Karpas-422 (cell line): Measurements from ENCODE around the gene ZSCAN25. TPM values are rescaled to one million over a fixed set of nuclear protein-coding genes. Genes with fewer than 3 reads are reported as not detected.
"Not testable (repeated sequence)": the region's sequence is repeated elsewhere in the genome, so short reads cannot be mapped to it uniquely, and the experiment has no call there.

ENCODE experiments used
- DNase-seq: peaks from one replicate; pipeline ENCODE4 v3.0.0-alpha.2; 2015
- H2AFZ ChIP-seq: fragments of 200-600 bp; sonication (generic); 2 replicates; pipeline ENCODE4 v1.6.1; 2014; ENCODE audit warnings: antibody characterized with exemption, low read length, mixed read lengths
- H3K27ac ChIP-seq: fragments of 200-600 bp; sonication (generic); 2 replicates; pipeline ENCODE4 v1.5.1; 2014; ENCODE audit warnings: mild to moderate bottlenecking, low read length, moderate library complexity
- H3K27me3 ChIP-seq: fragments of 200-600 bp; sonication (generic); 2 replicates; pipeline ENCODE4 v1.6.1; 2014; ENCODE audit warnings: low read length, mixed read lengths
- H3K36me3 ChIP-seq: fragments of 200-600 bp; sonication (generic); 2 replicates; pipeline ENCODE4 v1.6.1; 2014; ENCODE audit warnings: low read length, mixed read lengths; ENCODE audit not compliant: insufficient read depth
- H3K4me1 ChIP-seq: fragments of 200-600 bp; sonication (generic); 2 replicates; pipeline ENCODE4 v1.6.1; 2014; ENCODE audit warnings: mild to moderate bottlenecking, low read length, mixed read lengths
- H3K4me2 ChIP-seq: fragments of 200-600 bp; sonication (generic); 2 replicates; pipeline ENCODE4 v1.6.1; 2014; ENCODE audit warnings: low read length, low read depth, mild to moderate bottlenecking; ENCODE audit not compliant: poor library complexity, severe bottlenecking
- H3K4me3 ChIP-seq: fragments of 200-600 bp; sonication (generic); 2 replicates; pipeline ENCODE4 v1.5.1; 2014; ENCODE audit warnings: mild to moderate bottlenecking, antibody characterized with exemption, low read length, mixed read lengths
- H3K79me2 ChIP-seq: fragments of 200-600 bp; sonication (generic); 2 replicates; pipeline ENCODE4 v1.6.1; 2014; ENCODE audit warnings: mild to moderate bottlenecking, low read length, mixed read lengths
- H3K9ac ChIP-seq: fragments of 200-600 bp; sonication (generic); 2 replicates; pipeline ENCODE4 v1.6.0; 2014; ENCODE audit warnings: low read length
- H3K9me2 ChIP-seq: fragments of 200-600 bp; sonication (generic), shearing (Covaris generic); replicated peaks from 2 replicates; pipeline ENCODE4 v1.6.0; 2014; ENCODE audit warnings: mild to moderate bottlenecking, low read length, moderate library complexity; ENCODE audit not compliant: insufficient read depth
- H3K9me3 ChIP-seq: fragments of 300-700, 200-600 bp; sonication (generic); 2 replicates; pipeline ENCODE4 v1.6.1; 2014; ENCODE audit warnings: low read length, mixed read lengths
- H4K20me1 ChIP-seq: fragments of 200-600 bp; sonication (generic); 2 replicates; pipeline ENCODE4 v1.6.1; 2014; ENCODE audit warnings: mild to moderate bottlenecking, antibody characterized with exemption, low read length, low read depth; ENCODE audit not compliant: insufficient read depth
- total RNA-seq: library from RNA; depleted of rRNA; stranded (reverse); fragments of >200 nt; shearing (Covaris generic); gene quantifications from 2 replicates; pipeline ENCODE4 v1.2.3, GENCODE V29; 2014; ENCODE audit warnings: low replicate concordance

Gene ZSCAN25
- total RNA-seq, 1 experiment from 2014 or later: 12.3 TPM

DNA sequence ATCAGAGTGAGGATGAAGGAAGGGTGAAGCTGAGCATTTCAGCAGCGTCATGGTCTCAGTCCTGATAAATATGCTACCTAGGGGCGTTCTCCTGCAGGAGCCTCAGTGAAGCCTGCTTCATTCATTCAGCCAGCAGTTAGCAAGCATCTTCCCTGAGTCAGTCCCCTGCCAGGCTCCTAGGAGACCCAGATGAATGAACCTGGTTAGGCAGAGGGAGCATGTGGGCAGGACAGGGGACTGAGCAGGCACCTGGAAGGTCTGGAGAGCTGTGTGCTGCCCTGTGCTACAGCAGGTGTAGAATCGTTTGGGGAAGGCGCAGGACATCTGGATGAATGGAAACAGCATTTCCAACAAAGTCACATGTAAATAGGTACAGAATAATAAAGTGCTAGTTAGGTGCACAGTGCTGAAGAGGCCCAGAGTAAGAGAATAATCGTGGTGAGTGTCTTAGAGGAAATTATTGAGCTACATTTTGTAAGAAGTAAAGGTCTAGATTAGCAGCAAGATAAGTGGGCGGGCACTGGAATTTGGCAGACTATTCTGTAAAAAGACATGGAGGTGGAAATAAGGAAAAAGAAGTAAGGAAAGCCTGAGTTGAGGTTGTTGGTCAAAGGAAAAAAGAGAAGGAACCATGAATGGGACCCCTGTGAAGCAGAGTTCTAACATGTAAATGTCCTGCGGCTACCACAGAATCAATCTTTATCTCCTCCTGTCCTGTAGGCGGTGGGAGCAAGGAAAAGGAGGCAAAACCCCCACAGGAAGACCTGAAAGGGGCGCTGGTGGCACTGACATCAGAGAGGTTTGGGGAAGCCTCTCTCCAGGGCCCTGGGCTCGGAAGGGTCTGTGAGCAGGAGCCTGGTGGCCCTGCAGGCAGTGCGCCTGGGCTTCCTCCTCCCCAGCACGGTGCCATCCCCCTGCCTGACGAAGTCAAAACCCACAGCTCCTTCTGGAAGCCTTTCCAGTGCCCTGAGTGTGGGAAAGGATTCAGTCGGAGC, 12.0 kb downstream of the ZSCAN25 start:
- no peak overlapping the region for H2AFZ ChIP-seq

GRCh38 chr7:99629643-99630042, 12.9 kb downstream of the ZSCAN25 start:
- Histone ChIP-seq H3K36me3 (peaks cover 18% of the 10 kb centered on the region; the same call in 1 of the 2 replicates), H3K27me3 (no peaks in the 10 kb centered on the region), H3K27ac (no peak overlapping the region), H3K9me3 (no peaks in the 10 kb centered on the region), H3K4me3 (no peak overlapping the region), H3K4me1 (no peaks in the 10 kb centered on the region), H3K79me2 (no peaks in the 10 kb centered on the region), H3K9ac (no peak overlapping the region), H3K4me2 (no peak overlapping the region), H4K20me1 (no peaks in the 10 kb centered on the region), H2AFZ (no peak overlapping the region), H3K9me2 (no peaks in the 10 kb centered on the region)
- DNase-seq: no peak

More for the DNA sequence above, 12.0 kb downstream of the ZSCAN25 start:
- Histone ChIP-seq H3K4me2 (no peak overlapping the region), H3K4me3 (no peak overlapping the region), H3K27ac (no peak overlapping the region), H3K27me3 (no peaks in the 10 kb centered on the region), H3K9ac (no peak overlapping the region), H3K4me1 (no peaks in the 10 kb centered on the region), H3K9me2 (no peaks in the 10 kb centered on the region), H4K20me1 (no peaks in the 10 kb centered on the region), H3K36me3 (peaks cover 18% of the 10 kb centered on the region; the same call in 1 of the 2 replicates), H3K9me3 (no peaks in the 10 kb centered on the region), H3K79me2 (no peaks in the 10 kb centered on the region)
- no peak for DNase-seq

GRCh38 chr7:99631295-99632109, 14.8 kb downstream of the ZSCAN25 start:
- Histone ChIP-seq H3K79me2 (no peaks in the 10 kb centered on the region), H3K4me1 (no peaks in the 10 kb centered on the region), H3K27ac (no peak overlapping the region), H3K36me3 (peaks cover 18% of the 10 kb centered on the region; the same call in 1 of the 2 replicates), H4K20me1 (no peaks in the 10 kb centered on the region), H3K9me3 (no peaks in the 10 kb centered on the region), H2AFZ (no peak overlapping the region), H3K4me3 (no peak overlapping the region), H3K9ac (no peak overlapping the region), H3K27me3 (no peaks in the 10 kb centered on the region), H3K9me2 (no peaks in the 10 kb centered on the region), H3K4me2 (no peak overlapping the region)
- DNase-seq: no peak

DNA sequence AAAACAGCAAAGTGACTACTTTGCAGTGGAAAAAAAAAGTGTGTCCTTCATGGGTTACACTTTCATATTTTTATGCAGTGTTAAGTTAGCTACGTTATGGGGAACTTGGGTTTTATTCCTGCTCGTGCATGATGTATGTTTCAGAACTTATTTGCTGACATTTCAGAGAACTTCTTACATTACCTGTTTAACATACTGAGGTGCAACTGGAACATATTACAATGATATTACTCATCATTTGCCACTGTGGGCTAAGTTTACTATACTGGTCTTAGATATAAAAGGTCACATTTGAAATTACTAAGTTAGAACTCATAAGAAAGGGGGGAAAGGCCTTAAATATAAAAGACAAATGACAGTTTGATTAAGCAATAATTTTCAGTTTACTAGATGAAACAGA, 20.7 kb downstream of the ZSCAN25 start:
- not testable (repeated sequence) for H3K9ac ChIP-seq, H3K4me1 ChIP-seq, DNase-seq, H3K79me2 ChIP-seq, H3K4me2 ChIP-seq, H3K9me2 ChIP-seq, H2AFZ ChIP-seq, H3K27ac ChIP-seq, H3K27me3 ChIP-seq, H3K9me3 ChIP-seq, H4K20me1 ChIP-seq, H3K4me3 ChIP-seq, H3K36me3 ChIP-seq

DNA sequence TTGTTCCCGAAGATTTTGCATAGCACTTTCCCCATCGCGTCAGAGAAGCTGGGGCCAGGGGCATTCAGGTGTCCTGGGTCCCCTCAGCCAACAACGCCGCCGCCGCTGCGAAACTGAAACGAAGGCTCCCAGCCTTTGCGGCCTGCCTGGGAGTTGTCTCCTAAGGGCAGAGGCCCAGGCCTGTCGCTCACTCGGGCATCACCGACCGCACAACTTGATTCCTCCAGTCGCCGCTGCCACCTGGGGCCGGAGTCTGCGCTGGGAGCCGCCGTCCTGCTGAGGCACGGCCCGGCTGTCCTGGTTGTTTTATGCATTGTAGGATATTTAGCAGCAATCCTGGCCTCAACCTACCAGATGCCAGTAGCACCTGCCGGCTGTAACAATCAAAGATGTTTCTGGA, 22.0 kb downstream of the ZSCAN25 start:
- Histone ChIP-seq H3K27ac (no peak overlapping the region), H2AFZ (no peak overlapping the region), H3K4me3 (no peak overlapping the region), H3K27me3 (no peaks in the 10 kb centered on the region), H3K36me3 (no peaks in the 10 kb centered on the region), H4K20me1 (no peaks in the 10 kb centered on the region), H3K9me2 (no peaks in the 10 kb centered on the region), H3K9me3 (no peaks in the 10 kb centered on the region), H3K79me2 (no peaks in the 10 kb centered on the region), H3K4me2 (no peak overlapping the region), H3K9ac (no peak overlapping the region), H3K4me1 (no peaks in the 10 kb centered on the region)
- no peak for DNase-seq

DNA sequence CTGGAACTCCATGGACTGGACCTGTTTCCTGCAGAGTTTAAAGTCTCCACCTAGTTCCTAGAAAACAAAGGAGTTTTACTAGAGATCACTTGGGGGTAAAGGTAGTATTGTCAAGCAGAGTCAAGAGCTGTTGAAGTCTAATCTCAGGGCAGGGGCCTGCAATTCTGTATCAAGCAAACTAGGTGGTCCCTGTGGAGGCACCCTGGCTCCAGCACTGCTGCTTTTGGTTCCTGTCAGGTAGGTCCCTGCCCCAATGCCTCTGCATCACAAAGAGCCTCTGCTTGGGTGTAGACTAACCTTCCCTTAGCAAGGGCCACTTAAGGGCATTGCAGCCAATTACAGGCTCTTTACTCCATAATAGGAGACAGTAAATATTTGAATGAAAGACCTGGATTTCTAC, 22.5 kb downstream of the ZSCAN25 start:
- H3K9ac ChIP-seq: no peak overlapping the region
- H3K9me3 ChIP-seq: no peaks in the 10 kb centered on the region
- no peaks in the 10 kb centered on the region for H4K20me1 ChIP-seq
- H3K27me3 ChIP-seq: no peaks in the 10 kb centered on the region
- H3K9me2 ChIP-seq: no peaks in the 10 kb centered on the region
- no peak overlapping the region for H3K4me3 ChIP-seq
- no peak overlapping the region for H2AFZ ChIP-seq
- H3K79me2 ChIP-seq: no peaks in the 10 kb centered on the region
- DNase-seq: no peak
- no peak overlapping the region for H3K4me2 ChIP-seq
- H3K36me3 ChIP-seq: no peaks in the 10 kb centered on the region
- no peak overlapping the region for H3K27ac ChIP-seq
- no peaks in the 10 kb centered on the region for H3K4me1 ChIP-seq

DNA sequence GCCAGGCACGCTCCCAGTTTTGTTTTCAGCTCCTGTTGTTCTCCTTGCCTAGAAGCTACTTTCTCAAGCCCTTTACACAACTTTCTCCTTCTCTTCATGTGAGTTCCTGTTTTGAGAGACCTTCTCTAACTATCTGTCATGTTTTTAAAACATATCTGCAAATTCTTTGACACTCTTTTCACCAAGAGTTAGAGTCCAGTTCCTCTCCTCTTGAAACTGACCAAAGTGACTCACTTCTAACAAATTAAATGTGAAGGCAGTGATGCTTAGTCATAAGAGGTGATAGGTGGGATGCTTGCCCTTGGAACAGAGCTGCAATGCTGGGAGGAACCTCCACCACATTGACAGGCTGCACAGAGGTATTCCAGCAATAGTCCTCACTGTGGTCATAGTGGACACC, 25.3 kb downstream of the ZSCAN25 start:
- H3K4me2 ChIP-seq: no peak overlapping the region
- no peaks in the 10 kb centered on the region for H4K20me1 ChIP-seq
- no peak overlapping the region for H3K9ac ChIP-seq
- H3K27ac ChIP-seq: no peak overlapping the region
- H2AFZ ChIP-seq: no peak overlapping the region
- H3K36me3 ChIP-seq: no peaks in the 10 kb centered on the region
- H3K4me3 ChIP-seq: no peak overlapping the region
- no peaks in the 10 kb centered on the region for H3K4me1 ChIP-seq
- no peak for DNase-seq
- no peaks in the 10 kb centered on the region for H3K9me3 ChIP-seq
- no peaks in the 10 kb centered on the region for H3K27me3 ChIP-seq
- H3K79me2 ChIP-seq: no peaks in the 10 kb centered on the region
- H3K9me2 ChIP-seq: no peaks in the 10 kb centered on the region

- Histone ChIP-seq H3K4me2 (no peak overlapping the region), H3K4me3 (no peak overlapping the region), H3K9me3 (no peaks in the 10 kb centered on the region), H3K9ac (no peak overlapping the region), H3K27me3 (no peaks in the 10 kb centered on the region), H3K4me1 (no peaks in the 10 kb centered on the region), H3K27ac (no peak overlapping the region), H3K36me3 (no peaks in the 10 kb centered on the region), H3K9me2 (no peaks in the 10 kb centered on the region), H2AFZ (no peak overlapping the region), H4K20me1 (no peaks in the 10 kb centered on the region), H3K79me2 (no peaks in the 10 kb centered on the region)
- no peak for DNase-seq
These were observed 26.7 kb downstream of the ZSCAN25 start for GRCh38 chr7:99643464-99643863.
